GM19025 (cell line): ENCODE data around the gene ALKBH4.
"Not testable (repeated sequence)": the region's sequence is repeated elsewhere in the genome, so short reads cannot be mapped to it uniquely, and the experiment has no call there.

Source experiments
- ATAC-seq: cut with Tn5 transposase; IDR thresholded peaks from one replicate; pipeline ENCODE4 v1.9.1; 2021; ENCODE audit warnings: mild to moderate bottlenecking, low read depth, moderate library complexity; ENCODE audit not compliant: unreplicated experiment

ALKBH4 gene

GRCh38 chr7:102457352-102457924 lies 7.2 kb downstream of the ALKBH4 start:
- ATAC-seq = no peak

GRCh38 chr7:102456327-102456726 lies 8.3 kb downstream of the ALKBH4 start:
- ATAC-seq = no peak

DNA sequence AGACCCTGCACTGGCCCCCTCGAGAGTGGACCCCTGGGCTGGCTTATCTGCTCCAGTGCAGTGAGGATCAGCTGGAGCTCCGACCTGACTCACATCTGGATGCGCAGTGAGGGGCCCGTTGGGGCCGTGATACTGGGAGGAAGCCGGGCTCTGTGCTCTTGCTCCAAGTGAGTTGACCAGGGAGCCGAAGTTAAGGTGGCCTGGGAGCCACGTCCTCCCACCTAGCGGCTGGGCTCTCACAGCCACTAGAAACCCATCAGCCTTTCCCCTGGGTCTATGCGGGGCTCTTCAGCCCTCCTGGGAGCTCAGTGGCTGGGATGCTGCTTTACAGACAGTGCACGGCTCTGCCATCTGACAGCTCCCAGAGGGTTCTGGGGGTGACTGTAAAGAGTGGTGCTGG lies 9.1 kb downstream of the ALKBH4 start:
- ATAC-seq = no peak

- ATAC-seq = not testable (repeated sequence)
These were observed 9.7 kb downstream of the ALKBH4 start for GRCh38 chr7:102454932-102455331.

- no peak for ATAC-seq
These were observed 10.2 kb downstream of the ALKBH4 start for GRCh38 chr7:102454468-102454867.

GRCh38 chr7:102453319-102453718 lies 11.3 kb downstream of the ALKBH4 start:
- ATAC-seq = no peak

- ATAC-seq = no peak
These were observed 12.2 kb downstream of the ALKBH4 start for GRCh38 chr7:102452451-102452850.

- no peak for ATAC-seq
These were observed 13.2 kb downstream of the ALKBH4 start for GRCh38 chr7:102451371-102452054.

DNA sequence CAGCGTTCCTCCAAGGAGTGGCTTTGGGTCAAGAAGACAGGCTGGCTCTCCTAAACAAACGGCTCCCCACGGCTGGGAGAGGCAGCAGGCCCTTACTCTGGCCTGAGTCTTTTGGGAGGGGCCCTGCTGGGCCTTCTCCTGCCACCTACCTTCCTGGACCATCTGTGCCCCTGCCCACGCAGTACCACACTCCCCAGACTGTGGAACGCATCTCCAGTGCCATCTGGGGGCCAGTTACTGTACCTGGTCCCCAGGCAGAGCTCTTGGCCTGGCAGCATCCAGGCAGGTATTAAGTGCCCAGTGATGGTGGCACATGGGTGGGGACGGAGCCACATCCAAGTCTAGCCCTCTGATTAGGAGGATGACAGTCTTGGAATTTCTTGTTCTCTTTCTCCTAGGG lies 14.4 kb downstream of the ALKBH4 start:
- ATAC-seq = no peak

DNA sequence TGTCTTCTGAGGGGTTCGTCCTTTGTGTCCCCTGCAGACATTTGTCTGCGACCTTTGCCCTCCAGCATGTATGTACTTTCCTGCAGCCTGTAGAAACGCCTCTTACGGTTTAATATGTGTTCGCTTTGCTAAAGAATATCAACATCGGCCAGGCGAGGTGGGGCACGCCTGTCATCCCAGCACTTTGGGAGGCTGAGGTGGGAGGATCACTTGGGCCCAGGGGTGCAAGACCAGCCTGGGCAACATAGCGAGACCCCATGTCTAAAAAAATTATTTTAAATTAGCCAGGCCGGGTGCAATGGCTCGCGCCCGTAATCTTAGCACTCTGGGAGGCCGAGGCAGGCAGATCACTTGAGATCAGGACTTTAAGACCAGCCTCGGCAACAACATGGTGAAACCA lies 15.5 kb downstream of the ALKBH4 start:
- ATAC-seq = no peak

GRCh38 chr7:102447311-102447710 lies 17.4 kb downstream of the ALKBH4 start:
- ATAC-seq = no peak

DNA sequence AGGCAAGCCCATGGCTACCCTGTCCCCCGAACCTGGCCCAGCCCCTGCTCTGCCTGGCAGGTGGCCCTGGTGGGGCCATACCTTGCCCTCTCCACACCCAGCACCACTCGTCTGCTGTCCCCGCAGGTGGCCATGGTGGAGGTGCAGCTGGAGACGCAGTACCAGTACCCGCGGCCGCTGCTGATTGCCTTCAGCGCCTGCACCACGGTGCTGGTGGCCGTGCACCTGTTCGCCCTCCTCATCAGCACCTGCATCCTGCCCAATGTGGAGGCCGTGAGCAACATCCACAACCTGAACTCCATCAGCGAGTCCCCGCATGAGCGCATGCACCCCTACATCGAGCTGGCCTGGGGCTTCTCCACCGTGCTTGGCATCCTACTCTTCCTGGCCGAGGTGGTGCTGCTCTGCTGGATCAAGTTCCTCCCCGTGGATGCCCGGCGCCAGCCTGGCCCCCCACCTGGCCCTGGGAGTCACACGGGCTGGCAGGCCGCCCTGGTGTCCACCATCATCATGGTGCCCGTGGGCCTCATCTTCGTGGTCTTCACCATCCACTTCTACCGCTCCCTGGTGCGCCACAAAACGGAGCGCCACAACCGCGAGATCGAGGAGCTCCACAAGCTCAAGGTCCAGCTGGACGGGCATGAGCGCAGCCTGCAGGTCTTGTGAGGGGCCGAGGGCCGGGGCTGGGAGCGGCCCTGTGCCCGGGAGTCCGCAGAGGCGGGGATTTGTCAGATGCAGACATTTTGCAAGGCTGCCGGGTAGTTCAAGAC lies 18.1 kb downstream of the ALKBH4 start:
- ATAC-seq = no peak

DNA sequence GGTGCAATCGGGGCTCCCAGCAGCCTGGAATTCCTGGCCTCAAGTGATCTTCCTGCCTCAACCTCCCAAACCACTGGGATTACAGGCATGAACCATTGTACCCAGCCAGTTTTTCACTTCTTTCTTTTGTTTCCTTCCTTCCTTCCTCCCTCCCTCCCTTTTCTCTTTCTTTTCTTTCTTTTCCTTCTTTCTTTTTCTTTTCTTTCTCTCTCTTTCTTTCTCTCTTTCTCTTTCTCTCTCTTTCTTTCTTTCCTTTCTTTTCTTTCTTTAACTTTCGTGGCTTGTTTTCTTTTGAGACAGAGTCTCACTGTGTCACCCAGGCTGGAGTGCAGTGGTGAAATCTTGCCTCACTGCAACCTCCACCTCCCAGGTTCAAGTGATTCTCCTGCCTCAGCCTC lies 19.0 kb downstream of the ALKBH4 start:
- ATAC-seq = no peak

DNA sequence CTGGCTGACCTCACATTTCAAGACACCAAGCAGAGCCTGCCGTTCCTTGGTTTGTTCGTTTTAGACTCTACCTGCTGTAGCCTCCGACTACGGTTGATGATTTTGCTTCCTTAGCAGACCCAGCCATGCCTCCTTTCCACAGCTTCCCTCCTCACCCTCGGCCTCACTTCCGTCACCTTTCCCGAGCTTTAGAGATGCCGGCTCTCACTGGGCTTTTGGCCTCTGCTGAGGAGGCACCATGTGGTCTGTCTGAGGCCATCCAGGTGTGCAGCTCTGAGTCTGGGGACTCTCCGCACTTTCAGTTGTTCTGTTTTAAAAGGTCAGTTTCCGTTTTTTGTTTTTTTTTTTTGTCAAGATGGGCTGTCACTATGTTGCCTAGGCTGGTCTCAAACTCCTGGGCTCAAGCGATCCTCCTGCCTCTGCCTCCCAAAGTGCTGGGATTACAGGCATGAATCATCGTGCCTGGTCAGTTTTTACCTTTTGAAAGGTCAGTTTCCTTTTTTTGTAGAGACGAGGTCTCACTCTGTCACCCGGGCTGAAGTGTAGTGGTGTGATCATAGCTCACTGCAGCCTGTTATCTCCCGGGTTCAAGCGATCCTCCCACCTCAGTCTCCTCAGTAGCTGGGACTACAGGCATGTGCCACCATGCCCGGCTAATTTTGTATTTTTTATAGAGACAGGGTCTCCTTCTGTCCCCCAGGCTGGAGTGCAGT lies 19.5 kb downstream of the ALKBH4 start:
- peak; percentile 40 for ATAC-seq

GRCh38 chr7:102439963-102440795 lies 24.5 kb downstream of the ALKBH4 start:
- ATAC-seq = no peak

- ATAC-seq = no peak
These were observed 28.5 kb downstream of the ALKBH4 start for GRCh38 chr7:102436118-102436517.

- no peak for ATAC-seq
These were observed 30.6 kb downstream of the ALKBH4 start for GRCh38 chr7:102434039-102434486.

GRCh38 chr7:102433219-102434038 lies 31.2 kb downstream of the ALKBH4 start, which contains the start of gene ORAI2:
ORAI2 (plus strand) TSS chr7:102433575; CDS start chr7:102438957, 5,382 bp downstream.
- peak; percentile 69 for ATAC-seq
